Fibroblast of villous mesenchyme (primary cell): ENCODE results near the gene PSMC5. TPM values are rescaled to one million over a fixed set of nuclear protein-coding genes. Genes with fewer than 3 reads are reported as not detected.
"Not testable (repeated sequence)": the region's sequence is repeated elsewhere in the genome, so short reads cannot be mapped to it uniquely, and the experiment has no call there.

ENCODE experiments used
- DNase-seq: peaks from one replicate; pipeline ENCODE4 v3.0.0-alpha.2; 2010; ENCODE audit warnings: low read depth
- H3K4me3 ChIP-seq: 2 replicates; pipeline ENCODE4 v1.5.1; 2011; ENCODE audit warnings: low read depth, mild to moderate bottlenecking, low read length
- total RNA-seq: library from RNA; depleted of rRNA; stranded (reverse); fragments of >200 nt; gene quantifications from 2 replicates; pipeline ENCODE4 v1.2.3, GENCODE V29; 2012
- TF ChIP-seq, protein P1 (sequence below): IDR thresholded peaks from 2 replicates; pipeline ENCODE4 v1.5.1; 2012; ENCODE audit warnings: low read depth, mild to moderate bottlenecking, low read length; ENCODE audit not compliant: insufficient read depth

Gene PSMC5
- total RNA-seq, 1 donor = 42.7 TPM

DNA sequence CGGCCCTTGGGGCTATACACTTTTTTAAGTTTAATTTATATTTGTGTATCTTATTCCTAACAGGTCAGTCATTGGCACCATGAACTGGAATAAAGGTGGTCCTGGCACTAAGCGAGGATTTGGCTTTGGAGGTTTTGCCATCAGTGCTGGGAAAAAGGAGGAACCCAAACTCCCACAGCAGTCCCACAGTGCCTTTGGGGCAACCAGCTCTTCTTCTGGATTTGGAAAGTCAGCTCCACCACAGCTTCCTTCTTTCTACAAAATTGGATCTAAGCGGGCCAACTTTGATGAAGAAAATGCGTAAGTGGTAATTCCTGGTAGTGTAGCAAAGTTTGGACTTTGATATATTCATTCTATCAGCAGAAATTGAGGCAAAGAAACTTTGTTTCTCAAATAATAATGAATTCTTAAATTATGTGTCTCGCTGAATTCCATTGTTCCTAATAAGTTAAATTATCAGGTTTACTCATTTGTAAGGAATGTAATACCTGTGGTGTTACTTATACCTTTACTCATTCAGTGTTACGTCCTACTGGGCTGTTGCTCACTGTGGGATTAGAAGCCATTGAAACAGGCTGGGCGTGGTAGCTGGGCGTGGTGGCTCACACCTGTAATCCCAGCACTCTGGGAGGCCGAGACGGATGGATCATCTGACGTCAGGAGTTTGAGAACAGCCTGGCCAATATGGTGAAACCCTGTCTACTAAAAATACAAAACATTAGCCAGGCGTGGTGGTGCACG, 40.1 kb upstream of the PSMC5 start:
- no peak for DNase-seq
- H3K4me3 ChIP-seq = no peak overlapping the region
- TF ChIP-seq, protein P1, sequence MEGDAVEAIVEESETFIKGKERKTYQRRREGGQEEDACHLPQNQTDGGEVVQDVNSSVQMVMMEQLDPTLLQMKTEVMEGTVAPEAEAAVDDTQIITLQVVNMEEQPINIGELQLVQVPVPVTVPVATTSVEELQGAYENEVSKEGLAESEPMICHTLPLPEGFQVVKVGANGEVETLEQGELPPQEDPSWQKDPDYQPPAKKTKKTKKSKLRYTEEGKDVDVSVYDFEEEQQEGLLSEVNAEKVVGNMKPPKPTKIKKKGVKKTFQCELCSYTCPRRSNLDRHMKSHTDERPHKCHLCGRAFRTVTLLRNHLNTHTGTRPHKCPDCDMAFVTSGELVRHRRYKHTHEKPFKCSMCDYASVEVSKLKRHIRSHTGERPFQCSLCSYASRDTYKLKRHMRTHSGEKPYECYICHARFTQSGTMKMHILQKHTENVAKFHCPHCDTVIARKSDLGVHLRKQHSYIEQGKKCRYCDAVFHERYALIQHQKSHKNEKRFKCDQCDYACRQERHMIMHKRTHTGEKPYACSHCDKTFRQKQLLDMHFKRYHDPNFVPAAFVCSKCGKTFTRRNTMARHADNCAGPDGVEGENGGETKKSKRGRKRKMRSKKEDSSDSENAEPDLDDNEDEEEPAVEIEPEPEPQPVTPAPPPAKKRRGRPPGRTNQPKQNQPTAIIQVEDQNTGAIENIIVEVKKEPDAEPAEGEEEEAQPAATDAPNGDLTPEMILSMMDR = no peak

DNA sequence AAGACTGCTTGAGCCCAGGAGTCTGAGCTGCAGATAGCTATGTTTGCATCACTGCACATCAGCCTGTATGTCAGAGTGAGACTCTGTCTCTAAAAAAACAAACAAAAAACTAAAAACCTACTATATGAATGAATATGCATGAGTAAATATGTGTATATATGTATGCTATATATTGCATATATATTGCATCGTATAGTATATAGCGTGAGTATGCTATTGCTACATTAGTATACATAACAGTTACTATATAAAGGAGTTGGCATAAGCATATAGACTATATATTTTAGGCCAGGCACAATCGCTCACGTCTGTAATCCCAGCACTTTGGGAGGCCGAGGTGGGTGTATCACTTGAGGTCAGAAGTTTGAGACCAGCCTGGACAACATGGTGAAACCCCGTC, 37.2 kb upstream of the PSMC5 start:
- TF ChIP-seq, protein P1 = no peak
- H3K4me3 ChIP-seq = no peak overlapping the region
- no peak for DNase-seq

DNA sequence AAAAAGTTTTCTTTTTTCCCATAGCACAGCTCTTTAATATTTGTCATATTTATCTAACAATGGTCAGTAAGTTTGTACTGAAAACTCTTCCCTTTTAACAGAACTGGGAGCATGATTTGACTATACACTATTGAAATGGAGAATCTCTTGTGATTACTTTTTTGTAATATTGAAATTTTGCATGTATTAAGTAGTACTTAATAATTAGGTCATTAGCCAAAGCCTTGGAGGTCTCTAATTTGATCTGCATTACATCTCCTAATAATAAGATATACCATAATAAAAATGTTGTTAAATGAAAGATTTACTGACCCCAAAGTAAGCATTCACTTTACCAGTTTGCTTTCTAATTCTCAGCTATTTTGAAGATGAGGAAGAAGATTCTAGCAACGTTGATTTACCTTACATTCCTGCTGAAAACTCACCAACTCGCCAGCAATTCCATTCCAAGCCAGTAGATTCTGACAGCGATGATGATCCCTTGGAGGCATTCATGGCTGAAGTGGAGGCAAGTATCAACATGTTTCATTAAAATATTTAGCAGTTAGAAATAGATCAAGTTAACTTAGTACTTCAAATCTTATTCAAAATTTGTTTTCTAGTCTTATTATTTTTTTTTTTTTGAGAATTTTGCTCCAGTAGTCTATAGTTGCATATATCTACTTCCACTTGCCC, 35.0 kb upstream of the PSMC5 start:
- no peak overlapping the region for H3K4me3 ChIP-seq
- TF ChIP-seq, protein P1 = no peak
- DNase-seq = no peak

DNA sequence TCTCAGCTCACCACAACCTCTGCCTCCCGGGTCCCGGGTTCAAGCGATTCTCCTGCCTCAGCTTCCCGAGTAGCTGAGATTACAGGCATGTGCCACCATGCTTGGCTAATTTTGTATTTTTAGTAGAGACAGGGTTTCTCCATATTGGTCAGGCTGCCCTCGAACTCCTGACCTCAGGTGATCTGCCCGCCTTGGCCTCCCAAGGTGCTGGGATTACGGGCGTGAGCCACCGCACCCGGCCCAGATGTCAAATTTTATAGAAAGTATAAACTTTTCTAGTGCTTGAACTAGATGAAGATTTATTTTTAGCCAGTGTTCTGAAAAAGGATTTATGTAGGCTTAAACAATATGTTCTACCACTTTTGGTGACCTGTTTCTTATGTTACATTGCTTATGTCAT, 30.9 kb upstream of the PSMC5 start:
- DNase-seq, H3K4me3 ChIP-seq: not testable (repeated sequence)

DNA sequence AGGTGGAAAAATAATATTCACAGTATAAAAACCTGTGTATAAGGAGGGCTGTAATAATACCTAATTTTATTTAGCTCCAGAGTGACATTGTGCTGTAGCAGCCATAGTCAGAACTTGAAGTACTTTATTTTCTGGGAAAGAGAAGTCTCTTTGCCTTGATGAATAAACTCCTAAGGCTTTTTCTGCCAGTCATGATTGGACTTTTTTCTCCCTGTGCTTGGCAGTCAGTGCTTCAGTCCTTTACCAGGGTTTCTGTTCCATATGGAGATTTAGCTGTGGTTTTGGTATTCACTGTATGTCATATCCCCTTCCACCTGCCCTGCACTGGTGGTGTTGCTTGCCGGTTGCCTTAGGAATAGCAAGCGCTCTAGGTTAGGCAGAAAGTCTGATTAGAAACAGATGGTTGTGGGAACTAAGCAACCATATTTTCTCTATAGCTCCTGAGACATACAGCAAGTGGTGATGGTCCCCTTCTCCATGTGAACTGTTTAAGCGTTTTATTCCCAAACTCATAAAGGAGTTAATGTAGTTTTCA, 28.6 kb upstream of the PSMC5 start:
- H3K4me3 ChIP-seq = no peak overlapping the region
- TF ChIP-seq, protein P1 = no peak
- no peak for DNase-seq

DNA sequence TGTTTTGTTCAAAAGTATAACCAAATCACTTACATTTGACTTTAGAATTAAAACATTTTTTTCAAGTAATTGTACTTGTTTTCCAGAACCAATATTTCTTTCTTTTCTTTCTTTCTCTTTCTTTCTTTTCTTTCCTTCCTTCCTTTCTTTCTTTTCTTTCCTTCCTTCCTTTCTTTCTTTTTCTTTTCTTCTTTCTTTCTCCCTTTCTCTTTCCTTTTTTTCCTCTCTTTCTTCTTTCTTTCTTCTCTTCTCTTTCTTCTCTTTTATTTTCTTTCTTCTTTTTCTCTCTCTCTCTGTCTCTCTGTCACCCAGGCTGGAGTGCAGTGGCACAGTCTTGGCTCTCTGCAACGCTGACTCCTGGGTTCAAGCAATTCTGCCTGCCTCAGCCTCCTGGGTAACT, 26.4 kb upstream of the PSMC5 start:
- TF ChIP-seq, protein P1 = no peak
- H3K4me3 ChIP-seq = no peak overlapping the region
- no peak for DNase-seq

DNA sequence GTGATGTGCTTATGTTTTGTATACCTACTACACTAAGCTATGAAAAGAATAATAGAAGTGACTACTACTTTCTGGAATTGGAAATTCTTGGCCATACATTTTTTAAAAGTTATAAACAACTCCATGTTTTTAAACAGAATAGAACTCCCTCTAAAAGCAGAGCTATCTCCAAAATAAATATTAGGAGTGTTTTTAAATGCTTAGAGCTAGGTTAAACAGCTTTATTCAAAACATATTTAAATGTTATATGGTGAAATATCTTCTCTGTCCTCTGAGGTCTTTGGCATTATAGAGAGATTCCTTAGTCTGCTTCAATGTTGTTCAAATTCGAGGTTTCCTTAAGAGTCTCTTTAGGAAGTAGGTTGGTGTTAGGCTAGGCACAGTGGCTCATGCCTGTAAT, 22.9 kb upstream of the PSMC5 start:
- no peak for DNase-seq
- TF ChIP-seq, protein P1 = no peak
- no peak overlapping the region for H3K4me3 ChIP-seq
